Chondrocyte (in vitro differentiated cells): ENCODE measurements around the gene GNB3. TPM values are rescaled to one million over a fixed set of nuclear protein-coding genes. Genes with fewer than 3 reads are reported as not detected.

ENCODE experiments used
- DNase-seq: peaks from one replicate; pipeline ENCODE4 v3.0.0; 2021; ENCODE audit warnings: mixed read lengths, low spot score
- H3K27ac Mint-ChIP-seq: one replicate; pipeline ENCODE4 v1.8.0; 2021; ENCODE audit warnings: mild to moderate bottlenecking, moderate library complexity, mixed read lengths; ENCODE audit not compliant: unreplicated experiment
- H3K27me3 Mint-ChIP-seq: 2 replicates; pipeline ENCODE4 v1.8.0; 2021; ENCODE audit warnings: low read depth, mixed read lengths
- H3K36me3 Mint-ChIP-seq: 2 replicates; pipeline ENCODE4 v1.8.0; 2021; ENCODE audit warnings: low read depth, mixed read lengths
- H3K4me1 Mint-ChIP-seq: 2 replicates; pipeline ENCODE4 v1.8.0; 2021; ENCODE audit warnings: low read depth, mild to moderate bottlenecking, mixed read lengths
- H3K4me3 Mint-ChIP-seq: one replicate; pipeline ENCODE4 v1.8.0; 2021; ENCODE audit warnings: mild to moderate bottlenecking, moderate library complexity, mixed read lengths; ENCODE audit not compliant: unreplicated experiment
- H3K9me3 Mint-ChIP-seq: 2 replicates; pipeline ENCODE4 v1.8.0; 2021; ENCODE audit warnings: low read depth, mixed read lengths
- long read RNA-seq: library from polyadenylated mRNA; stranded (forward); transcript quantifications from one replicate; pipeline ENCODE4 v2.0.0, GENCODE V29; 2021
- total RNA-seq: library from RNA; stranded (reverse); gene quantifications from 3 replicates; pipeline ENCODE4 v1.2.1, GENCODE V29; 2021
- TF ChIP-seq, protein P1 (sequence below): fragments of 200-600 bp; sonication (generic); IDR thresholded peaks from 2 replicates; pipeline ENCODE4 v1.5.0; 2021; ENCODE audit warnings: antibody characterized with exemption, mild to moderate bottlenecking, moderate library complexity

The GNB3 gene
- 10.2 to 11.5 TPM (median 10.9 TPM) in 3 replicates for total RNA-seq
- long read RNA-seq, partial matches to known transcripts: 1 of 2 reads
- long read RNA-seq, other reads (novel, unspliced or antisense): 1 of 2 reads

GRCh38 chr12:6840761-6841515, at the start of gene GNB3:
GNB3 (plus strand) TSS chr12:6840925; CDS start chr12:6841288, 363 bp downstream.
- Mint-ChIP-seq H3K9me3 (no peaks in the 10 kb centered on the region), H3K27ac (no peak within 1 kb of the TSS), H3K27me3 (no peaks in the 10 kb centered on the region), H3K36me3 (peaks cover 34% of the 10 kb centered on the region), H3K4me3 (no peak within 1 kb of the TSS), H3K4me1 (no peaks in the 10 kb centered on the region)
- no peak for DNase-seq
- TF ChIP-seq, protein P1, sequence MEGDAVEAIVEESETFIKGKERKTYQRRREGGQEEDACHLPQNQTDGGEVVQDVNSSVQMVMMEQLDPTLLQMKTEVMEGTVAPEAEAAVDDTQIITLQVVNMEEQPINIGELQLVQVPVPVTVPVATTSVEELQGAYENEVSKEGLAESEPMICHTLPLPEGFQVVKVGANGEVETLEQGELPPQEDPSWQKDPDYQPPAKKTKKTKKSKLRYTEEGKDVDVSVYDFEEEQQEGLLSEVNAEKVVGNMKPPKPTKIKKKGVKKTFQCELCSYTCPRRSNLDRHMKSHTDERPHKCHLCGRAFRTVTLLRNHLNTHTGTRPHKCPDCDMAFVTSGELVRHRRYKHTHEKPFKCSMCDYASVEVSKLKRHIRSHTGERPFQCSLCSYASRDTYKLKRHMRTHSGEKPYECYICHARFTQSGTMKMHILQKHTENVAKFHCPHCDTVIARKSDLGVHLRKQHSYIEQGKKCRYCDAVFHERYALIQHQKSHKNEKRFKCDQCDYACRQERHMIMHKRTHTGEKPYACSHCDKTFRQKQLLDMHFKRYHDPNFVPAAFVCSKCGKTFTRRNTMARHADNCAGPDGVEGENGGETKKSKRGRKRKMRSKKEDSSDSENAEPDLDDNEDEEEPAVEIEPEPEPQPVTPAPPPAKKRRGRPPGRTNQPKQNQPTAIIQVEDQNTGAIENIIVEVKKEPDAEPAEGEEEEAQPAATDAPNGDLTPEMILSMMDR: no peak

GRCh38 chr12:6791931-6792520, 48.7 kb upstream of the GNB3 start:
- H3K9me3 Mint-ChIP-seq: no peaks in the 10 kb centered on the region
- H3K36me3 Mint-ChIP-seq: no peaks in the 10 kb centered on the region
- peaks cover 16% of the 10 kb centered on the region for H3K4me1 Mint-ChIP-seq
- H3K4me3 Mint-ChIP-seq: no peak overlapping the region
- TF ChIP-seq, protein P1: no peak
- peaks cover 2% of the 10 kb centered on the region for H3K27me3 Mint-ChIP-seq
- DNase-seq: no peak
- no peak overlapping the region for H3K27ac Mint-ChIP-seq

DNA sequence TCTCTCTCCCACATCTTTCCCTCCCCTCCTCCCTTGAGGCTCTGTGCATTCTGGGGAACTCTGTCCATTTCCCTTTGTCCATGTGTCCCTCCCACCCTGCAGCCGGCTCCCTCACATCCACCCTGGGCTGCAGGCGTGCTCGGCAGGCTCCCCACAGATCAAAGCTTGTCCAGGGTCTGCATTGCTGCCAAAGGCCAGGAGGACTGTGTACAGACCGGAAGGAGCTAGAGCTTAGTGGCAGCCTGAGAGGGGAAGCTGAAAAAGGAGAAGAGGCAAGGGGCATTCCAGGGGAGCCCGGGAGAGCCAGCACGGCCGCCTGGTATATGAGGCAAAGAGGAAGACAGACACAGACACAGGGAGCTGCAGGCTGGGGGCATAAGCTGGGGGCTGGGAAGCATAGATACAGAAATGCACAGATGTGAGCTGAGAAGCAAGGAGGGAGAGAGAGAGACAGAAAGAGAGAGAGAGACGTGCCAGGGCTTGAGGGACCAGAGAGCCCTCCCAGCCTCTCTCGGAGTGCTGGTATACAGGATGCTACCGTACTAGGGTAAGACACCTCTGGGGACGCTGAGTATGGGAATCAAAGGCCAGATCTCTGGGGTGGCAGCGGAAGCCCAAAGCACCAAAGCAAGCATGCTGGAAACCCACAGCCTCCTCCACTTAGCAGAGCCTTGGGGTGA, 48.1 kb upstream of the GNB3 start:
- H3K4me1 Mint-ChIP-seq: peaks cover 16% of the 10 kb centered on the region
- DNase-seq: no peak
- H3K27ac Mint-ChIP-seq: peak overlapping the region; percentile 28
- peak overlapping the region; percentile 6 for H3K4me3 Mint-ChIP-seq
- H3K9me3 Mint-ChIP-seq: no peaks in the 10 kb centered on the region
- H3K36me3 Mint-ChIP-seq: no peaks in the 10 kb centered on the region
- TF ChIP-seq, protein P1: no peak
- peaks cover 2% of the 10 kb centered on the region for H3K27me3 Mint-ChIP-seq

- TF ChIP-seq, protein P1: no peak
- peaks cover 2% of the 10 kb centered on the region for H3K27me3 Mint-ChIP-seq
Observed at GRCh38 chr12:6795088-6795487, 45.6 kb upstream of the GNB3 start.

GRCh38 chr12:6796576-6796975, 44.1 kb upstream of the GNB3 start:
- H3K4me1 Mint-ChIP-seq: peaks cover 9% of the 10 kb centered on the region
- TF ChIP-seq, protein P1: no peak
- H3K4me3 Mint-ChIP-seq: no peak overlapping the region
- no peaks in the 10 kb centered on the region for H3K36me3 Mint-ChIP-seq
- peaks cover 2% of the 10 kb centered on the region for H3K27me3 Mint-ChIP-seq
- no peaks in the 10 kb centered on the region for H3K9me3 Mint-ChIP-seq
- H3K27ac Mint-ChIP-seq: no peak overlapping the region
- DNase-seq: no peak

More at GRCh38 chr12:6795088-6795487, 45.6 kb upstream of the GNB3 start:
- Mint-ChIP-seq H3K27ac (no peak overlapping the region), H3K4me3 (no peak overlapping the region), H3K9me3 (no peaks in the 10 kb centered on the region), H3K4me1 (peaks cover 9% of the 10 kb centered on the region), H3K36me3 (no peaks in the 10 kb centered on the region)
- no peak for DNase-seq
